Activated T-cell treated with anti-CD3 and anti-CD28 coated beads for 4 hours (primary cell): Measurements from ENCODE around the gene DDN.
A peak's percentile ranks its signal among the peaks of the same experiment; 100 is the strongest.

Experiments
- DNase-seq: peaks from one replicate; pipeline ENCODE4 v3.0.0-alpha.2; 2020

Gene DDN

GRCh38 chr12:48980389-48980952 lies 18.7 kb downstream of the DDN start:
- DNase-seq = no peak

GRCh38 chr12:48979602-48980388 lies 19.4 kb downstream of the DDN start:
- DNase-seq = no peak

- no peak for DNase-seq
Measured at GRCh38 chr12:48978741-48979601, 20.2 kb downstream of the DDN start.

- DNase-seq = no peak
Measured at GRCh38 chr12:48978291-48978740, 20.9 kb downstream of the DDN start, which contains the start of gene WNT1. TSS of gene WNT1 (plus strand) at chr12:48978322. CDS start at chr12:48978651, 329 bp downstream.

- peak; percentile 70 for DNase-seq
Measured at GRCh38 chr12:48977290-48978281, 21.6 kb downstream of the DDN start.

- DNase-seq = no peak
Measured at GRCh38 chr12:48973941-48974673, 25.1 kb downstream of the DDN start.

GRCh38 chr12:48973531-48973930 lies 25.6 kb downstream of the DDN start:
- no peak for DNase-seq

GRCh38 chr12:48972952-48973483 lies 26.2 kb downstream of the DDN start:
- no peak for DNase-seq

- no peak for DNase-seq
Measured at GRCh38 chr12:48972213-48972951, 26.8 kb downstream of the DDN start.

GRCh38 chr12:48970702-48971334 lies 28.4 kb downstream of the DDN start:
- DNase-seq = no peak

GRCh38 chr12:48969833-48970701 lies 29.1 kb downstream of the DDN start:
- no peak for DNase-seq

- DNase-seq = no peak
Measured at GRCh38 chr12:48969160-48969771, 29.9 kb downstream of the DDN start.

- DNase-seq = no peak
Measured at GRCh38 chr12:48968467-48968866, 30.7 kb downstream of the DDN start.

GRCh38 chr12:48967991-48968390 lies 31.2 kb downstream of the DDN start:
- no peak for DNase-seq

GRCh38 chr12:48966177-48966895 lies 32.8 kb downstream of the DDN start:
- no peak for DNase-seq

- DNase-seq = no peak
Measured at GRCh38 chr12:48965298-48965838, 33.8 kb downstream of the DDN start.

GRCh38 chr12:48961801-48962200 lies 37.4 kb downstream of the DDN start:
- DNase-seq = no peak
